NCI-H1048 (cell line): ENCODE data around the gene RPUSD4.

Source experiments
- DNase-seq: peaks from one replicate; lab custom pipeline; 2025; lab: John Stamatoyannopoulos, UW

The RPUSD4 gene

DNA sequence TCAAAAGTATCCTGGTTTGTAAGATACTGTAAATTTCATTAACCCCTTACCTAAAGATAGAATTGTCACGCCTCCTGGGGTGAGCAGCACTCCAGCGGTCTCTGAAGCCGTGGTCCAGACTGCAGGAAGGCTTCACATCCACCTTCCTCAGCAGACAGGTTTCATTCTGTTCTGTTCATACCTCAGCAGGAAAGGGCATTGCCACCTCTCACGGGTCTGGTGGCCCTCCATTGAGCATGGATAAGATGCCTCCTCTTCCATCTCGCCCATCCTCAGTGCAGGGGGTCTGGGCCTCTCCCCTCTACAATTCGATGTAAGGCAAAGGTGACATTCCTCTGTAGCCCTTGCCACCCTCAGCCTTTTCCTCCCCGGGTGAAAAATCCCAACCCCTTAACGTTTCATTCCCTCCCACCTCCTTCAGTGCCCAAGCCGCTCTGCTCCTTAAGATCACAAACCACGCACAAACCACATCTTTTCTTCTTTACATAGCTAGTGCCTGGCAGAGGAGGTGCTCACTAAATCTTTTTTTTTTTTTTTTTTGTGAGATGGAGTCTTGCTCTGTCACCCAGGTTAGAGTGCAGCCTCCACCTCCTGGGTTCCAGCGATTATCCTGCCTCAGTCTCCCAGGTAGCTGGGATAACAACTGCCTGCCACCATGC is 28.5 kb downstream of the RPUSD4 start:
- DNase-seq: no peak

DNA sequence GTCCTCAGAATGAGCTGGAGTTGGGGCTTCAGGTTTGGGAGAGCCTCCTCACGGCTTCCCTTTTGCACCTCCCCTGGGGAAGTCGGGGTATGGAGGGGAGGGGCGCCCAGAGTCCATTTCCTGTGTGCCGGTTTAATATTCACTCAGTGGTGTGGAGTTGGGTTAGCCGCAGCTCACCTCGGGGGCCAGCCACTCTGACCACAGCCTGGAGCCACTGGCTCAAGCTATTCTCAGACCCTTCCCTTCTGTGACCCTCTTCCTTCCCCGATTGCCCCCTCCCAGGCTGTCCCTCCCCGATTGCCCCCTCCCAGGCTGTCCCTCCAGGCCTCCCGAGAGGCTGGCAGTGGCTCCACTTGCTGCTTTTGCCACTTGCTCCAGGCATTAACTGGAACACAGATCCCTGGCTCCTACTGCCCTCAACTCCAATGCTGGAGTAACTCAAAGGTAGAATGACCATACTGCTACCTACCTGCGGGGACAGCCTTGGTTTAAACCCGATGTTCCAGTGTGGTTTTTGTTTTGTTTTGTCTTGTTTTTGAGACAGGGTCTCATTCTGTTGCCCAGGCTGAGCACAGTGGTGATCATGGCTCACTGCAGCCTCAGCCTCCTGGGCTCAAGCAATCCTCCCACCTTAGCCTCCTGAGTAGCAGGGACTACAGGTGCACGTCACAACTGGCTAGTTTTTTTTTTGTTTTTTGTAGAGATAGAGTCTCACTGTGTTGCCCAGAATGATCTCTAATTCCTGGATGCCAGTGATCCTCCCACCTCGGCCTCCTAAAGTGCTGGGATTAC is 29.3 kb downstream of the RPUSD4 start:
- no peak for DNase-seq

DNA sequence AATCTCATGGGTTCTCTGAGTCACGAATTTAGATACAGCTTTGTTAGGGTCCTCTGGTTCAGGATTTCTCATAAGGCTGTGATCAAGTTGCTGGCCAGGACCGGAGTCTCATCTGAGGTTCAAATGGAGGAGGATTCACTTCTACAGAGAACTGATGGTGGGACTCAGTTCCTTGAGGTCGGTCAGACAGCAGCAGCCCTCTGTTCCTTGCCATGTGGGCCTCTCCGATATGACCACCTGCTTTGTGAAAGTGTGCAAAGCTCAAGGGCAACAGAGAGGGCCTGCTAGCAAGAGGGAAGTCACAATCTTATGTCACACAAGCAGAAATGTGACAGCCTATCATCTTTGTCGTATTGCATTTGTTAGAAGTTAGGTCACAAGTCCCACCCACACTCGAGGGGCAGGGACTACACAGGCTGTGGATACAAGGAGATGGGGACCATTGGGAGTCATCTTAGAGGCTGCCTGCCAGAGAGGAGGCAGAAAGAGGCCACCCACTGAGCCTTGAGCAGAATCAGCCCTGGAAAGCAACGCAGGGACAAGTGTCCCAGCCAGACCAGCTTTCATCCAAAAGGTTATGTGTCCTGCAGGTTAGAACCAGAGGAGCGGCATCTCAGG is 34.5 kb downstream of the RPUSD4 start:
- DNase-seq: no peak

DNA sequence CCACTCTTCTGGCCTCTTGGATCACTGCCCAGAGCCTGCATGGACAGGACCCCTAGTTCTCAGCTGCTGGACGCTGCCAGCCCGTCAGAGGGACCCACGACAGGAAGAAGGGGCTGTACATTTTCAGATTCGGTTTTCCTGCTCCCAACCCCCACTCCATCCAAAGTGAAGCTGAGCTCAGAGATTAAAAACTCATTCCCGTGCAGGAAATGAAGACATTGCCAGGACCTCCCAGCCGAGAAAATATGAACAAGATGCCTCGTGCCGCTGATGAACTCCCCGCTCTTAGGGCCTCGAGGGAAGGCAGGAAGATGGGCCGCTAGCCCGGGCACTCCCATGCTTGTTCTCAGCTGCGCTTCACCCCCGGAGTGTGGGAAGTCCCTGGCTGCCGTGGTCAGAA is 36.1 kb downstream of the RPUSD4 start:
- DNase-seq: no peak

DNA sequence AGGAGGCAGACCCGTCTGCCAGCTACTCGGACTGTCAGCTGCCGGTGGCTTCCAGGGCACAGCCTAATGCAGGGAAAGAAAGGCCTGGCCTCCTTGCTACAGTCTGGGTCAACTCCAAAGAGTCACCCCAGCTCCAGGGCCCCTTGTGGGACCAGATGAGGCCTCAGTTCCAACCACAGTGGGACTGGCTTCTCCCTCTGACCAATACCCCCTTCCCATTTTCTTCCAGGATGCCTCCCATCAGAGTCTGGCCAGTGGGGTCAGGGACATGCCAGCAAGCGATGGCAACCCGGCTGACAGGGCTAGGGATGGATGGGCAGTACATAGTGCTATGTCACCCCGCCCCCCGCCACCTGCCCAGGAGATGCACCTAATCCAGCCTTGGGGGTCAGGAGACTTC is 36.6 kb downstream of the RPUSD4 start:
- no peak for DNase-seq

DNA sequence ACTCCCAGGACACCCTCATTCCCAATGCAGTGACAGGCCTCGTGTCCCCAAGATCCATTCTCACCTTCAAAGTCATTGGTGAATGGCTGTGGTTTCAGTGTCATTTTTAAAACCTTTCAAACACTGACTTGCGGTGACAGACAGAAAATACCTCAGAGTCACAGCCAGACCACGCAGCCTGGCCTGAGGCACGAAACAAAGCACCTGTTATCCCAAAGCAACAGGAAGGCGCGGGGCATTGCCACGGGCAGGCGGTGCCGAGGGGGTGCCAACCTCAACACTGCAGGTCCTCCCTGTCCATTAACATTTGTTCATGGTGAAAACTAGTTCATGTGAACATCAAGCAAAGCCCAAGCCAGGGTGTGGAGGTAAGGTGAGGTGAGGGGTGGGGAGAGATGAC is 38.2 kb downstream of the RPUSD4 start:
- no peak for DNase-seq

DNA sequence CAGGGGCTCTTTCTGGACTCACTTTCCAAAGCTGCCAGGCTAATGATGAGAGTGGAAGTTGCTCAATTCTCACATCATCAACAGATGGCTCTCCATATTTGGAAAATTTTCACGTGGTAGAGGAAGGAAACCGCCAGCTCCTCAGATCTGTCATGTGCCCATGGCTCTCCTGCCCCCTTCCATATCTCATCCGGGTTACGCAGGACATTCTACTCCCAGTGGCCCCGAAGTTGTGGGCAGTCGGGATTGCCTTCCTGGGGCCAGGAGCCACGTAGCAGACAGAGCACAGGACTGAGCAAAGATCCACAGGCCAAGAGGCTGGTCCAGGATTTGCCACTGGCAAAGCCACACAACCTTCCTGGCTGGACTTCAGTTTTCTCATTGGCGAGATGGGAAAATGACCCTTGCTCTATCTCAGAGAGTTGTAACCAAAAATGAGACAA is 38.8 kb downstream of the RPUSD4 start:
- DNase-seq: no peak

DNA sequence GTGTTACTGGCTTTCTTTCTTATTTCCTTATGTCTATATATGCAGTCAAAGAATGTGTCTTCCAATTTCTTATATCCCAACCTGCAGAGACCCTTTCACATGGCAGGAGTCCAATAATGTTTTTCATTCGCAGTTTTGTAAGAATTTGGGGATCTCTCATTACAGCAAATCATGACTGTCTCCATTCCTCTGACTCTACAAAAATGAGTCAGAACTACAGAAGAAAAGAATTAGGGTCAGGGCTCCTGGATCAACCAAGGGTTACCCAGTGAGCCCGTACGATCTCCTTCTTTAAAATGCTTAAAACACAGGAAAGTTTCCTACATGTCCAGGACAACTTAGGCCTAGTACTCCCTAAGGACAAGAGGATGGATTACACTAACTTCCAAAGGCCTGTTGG is 42.2 kb downstream of the RPUSD4 start:
- DNase-seq: no peak

DNA sequence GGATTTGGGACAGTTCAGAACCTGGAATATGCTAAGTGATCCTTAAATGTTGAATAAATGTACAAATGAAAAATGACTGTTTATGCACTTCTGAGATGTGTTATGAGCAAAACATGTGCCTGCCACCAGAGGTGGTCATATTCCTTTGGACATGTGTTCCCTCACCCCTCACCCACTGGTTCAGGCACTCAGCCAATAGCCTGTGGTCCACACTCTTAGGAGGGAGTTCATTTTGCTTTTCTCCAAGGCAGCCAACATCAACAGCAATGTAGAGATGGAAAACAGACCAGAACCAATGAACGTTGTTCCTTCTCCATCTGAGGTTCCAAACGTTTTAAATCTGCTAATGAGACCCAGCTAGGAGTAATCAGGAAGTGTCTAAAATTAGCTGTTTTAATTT is 44.0 kb downstream of the RPUSD4 start:
- DNase-seq: no peak

DNA sequence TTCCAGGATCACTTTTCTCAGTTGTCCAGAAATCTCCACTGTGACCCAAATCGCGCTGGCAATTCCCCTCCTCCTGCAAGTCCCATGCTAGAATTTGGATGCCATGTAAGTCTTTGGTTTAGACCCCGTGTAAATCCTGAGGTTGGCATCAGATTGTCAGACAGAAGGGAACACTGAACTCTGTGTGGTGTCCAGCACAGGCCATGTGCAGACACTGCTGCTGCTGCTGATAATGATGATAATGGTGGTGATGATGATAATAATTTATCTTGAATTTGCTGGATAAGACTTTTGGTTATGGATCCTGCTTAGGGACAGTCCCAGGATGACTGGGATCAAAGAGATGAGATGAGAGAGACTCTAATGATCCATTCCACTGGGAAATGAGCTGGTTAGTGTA is 45.0 kb downstream of the RPUSD4 start:
- DNase-seq: no peak

DNA sequence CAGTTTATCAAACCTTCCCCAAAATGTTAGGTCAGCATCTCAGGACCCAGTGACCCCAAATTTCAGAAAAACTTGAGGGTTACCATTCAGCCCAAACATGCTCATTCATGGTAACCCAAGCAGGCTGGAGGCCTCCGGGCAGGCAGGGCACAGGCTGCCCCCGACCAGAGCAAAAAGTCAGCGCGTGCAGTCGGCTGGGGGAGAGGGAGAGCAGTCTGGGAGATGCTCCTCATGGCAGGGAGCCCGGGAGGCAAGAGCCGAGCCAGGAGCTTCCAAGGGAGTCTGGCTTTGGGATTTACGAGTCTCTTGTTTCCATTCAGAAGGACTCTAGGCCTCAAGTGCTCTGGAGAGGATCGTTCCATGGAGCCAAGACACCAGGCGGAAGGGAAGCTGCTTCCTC is 45.7 kb downstream of the RPUSD4 start:
- DNase-seq: no peak

DNA sequence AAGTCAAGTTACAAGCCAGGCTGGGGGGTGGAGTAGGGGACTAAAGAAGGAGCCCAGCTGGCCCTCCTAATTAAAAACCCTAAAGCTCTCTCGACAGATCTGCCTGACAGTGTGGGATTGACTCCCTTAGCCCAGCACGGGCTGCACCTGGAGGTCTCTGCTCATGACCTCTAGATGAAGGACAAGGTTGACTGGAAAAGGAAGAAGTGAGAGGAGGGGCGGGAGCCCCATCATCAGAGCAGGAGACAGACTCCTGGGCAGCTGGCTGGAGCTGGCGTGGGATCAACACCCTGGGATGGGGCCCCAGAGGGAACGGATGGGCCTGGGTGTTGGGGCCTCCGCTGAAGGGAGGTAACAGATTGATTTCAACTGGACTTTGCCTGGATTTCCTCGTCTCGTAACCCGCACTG is 46.1 kb downstream of the RPUSD4 start:
- no peak for DNase-seq

DNA sequence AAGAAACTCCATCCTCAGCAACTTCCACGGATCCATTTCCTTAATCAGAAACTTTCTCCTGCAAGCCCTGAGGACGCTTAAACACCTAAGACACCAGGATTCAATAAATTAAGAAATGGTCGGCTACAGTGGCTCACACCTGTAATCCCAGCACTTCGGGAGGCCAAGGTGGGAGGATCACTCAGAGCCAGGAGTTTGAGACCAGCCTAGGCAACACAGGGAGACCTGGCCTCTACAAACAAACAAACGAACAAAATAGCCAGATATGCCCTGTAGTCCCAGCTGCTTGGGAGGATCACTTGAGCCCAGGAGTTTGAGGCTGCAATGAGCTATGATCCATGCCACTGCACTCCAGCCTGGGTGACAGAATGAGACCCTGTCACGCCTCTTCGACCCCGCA is 46.7 kb downstream of the RPUSD4 start:
- no peak for DNase-seq

DNA sequence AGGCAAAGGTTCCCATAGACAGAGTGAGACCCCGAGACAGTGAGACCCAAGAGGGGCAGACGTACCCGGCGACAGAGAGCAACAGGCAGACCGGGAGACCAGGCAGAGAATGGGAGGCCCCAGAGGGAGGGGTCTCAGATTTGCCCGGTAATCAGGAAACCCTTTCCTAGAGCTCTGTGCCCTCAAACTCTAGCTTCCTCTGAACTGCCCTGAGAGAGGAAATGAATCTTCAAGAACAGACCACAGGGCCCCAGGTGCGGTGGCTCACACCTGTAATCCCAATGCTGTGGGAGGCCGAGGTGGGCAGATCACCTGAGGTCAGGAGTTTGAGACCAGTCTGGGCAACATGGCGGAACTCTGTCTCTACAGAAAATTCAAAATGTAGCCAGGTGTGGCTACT is 47.7 kb downstream of the RPUSD4 start:
- DNase-seq: no peak

DNA sequence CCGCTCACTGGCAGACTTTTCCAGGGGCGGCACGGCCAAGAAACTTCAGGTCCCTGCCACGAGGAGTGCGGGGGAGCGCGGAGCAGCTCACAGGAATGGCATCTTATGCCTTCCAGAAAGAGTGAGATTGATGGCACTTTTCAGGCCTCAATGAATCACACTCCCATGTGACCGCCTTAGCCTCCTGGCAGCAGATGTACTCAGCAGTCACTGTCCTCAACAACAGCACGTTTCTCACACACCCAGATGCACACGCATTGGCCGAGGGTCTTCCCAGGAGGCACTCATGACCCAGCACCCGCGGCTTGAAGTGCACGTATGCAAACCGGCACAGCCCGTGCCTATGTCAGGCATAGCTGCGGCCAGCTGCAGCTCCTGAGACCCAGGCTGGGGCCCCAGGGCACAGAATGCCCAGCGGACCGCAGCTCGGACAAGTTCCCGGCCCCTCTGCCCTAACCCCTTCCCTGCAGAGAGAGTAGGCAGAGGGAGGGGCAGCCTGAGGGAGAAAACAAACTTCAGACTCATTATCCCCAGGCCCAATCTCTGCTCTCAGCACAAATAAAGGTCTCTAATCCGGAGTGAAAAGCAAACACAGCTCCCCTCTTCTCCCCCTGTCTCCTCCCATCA is 48.3 kb downstream of the RPUSD4 start:
- no peak for DNase-seq

DNA sequence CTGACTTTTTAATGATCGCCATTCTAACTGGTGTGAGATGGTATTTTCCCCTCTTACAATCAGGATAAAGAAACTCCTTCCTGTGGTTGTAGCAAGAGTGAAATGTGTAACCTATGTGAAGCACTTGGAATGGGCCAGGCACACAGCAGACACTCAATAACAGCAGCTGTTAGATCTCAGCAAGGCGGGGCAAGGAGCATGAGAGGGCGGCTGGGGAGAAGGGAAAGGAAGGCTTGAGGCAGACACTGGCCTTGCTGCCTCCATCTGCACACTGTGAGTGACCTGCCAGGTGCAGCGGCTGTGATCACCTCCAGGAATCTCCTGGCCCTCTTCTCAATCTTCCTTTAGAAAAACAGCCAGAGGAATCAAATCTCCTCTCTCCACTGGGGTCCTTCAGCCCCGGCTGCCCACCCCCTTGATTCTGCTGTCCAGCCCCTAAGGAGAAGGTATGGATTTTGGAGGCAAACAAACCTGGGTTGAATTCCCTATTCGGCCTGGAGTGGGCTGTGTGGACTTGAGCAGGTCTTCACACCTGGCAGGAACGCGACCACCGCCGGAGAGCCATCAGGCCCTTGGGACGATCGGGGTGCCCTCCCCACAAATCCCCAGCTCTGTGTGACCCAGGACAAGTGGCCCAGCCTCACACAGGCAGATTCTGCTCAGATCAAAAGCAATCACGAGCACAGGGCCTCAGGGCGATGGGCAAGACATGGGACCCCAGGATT is 49.0 kb downstream of the RPUSD4 start:
- no peak for DNase-seq

DNA sequence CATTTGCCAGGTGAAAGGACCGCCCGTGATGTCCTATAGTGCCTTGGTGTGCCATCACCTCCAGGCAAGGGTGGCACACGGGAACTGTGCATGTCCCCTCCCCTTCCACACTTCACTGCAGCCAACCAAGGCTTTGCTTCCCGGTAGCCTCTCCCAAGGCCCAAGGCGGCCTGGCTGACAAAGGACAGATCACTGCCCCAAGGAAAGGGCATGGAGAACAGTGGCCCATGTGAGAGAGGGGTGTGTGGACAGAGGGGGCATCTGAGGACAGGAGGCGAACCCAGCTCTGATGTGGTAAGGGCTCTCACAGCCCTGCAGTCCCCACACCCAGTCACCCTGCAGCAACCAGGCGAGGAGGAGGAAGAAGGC is 50.4 kb downstream of the RPUSD4 start:
- DNase-seq: no peak

DNA sequence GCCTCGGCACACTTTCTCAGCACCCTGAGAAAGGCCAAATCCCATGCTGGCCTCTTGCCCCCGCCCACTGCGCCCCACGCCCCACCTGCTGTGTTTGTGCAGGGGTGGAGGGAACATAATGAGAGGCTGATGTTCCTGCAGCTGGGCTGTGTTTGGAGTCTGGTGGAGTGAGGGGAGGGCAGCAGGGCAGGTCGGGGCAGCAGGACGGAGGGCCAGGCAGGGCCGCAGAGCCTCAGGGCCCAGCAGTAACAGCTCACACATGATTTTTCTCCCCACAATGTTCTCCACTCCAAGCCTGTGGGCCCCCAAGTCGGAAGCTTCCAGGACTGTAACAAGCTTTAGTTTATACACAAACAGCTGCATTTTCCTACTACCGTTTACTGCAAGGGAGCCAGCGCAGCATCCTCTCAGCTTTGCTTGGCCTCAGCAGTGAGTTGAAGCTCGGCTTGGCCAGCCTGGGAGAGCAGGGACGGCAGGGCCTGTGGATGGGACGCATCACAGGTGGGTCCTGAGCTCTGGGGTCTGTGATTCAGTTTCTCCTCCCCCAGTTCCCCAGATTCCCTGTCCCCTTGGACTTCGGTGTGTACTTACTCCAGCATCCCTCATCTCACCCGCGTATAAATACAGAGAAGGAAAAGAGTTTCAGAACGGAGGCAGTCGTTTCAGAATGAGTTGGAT is 51.0 kb downstream of the RPUSD4 start:
- DNase-seq: no peak

DNA sequence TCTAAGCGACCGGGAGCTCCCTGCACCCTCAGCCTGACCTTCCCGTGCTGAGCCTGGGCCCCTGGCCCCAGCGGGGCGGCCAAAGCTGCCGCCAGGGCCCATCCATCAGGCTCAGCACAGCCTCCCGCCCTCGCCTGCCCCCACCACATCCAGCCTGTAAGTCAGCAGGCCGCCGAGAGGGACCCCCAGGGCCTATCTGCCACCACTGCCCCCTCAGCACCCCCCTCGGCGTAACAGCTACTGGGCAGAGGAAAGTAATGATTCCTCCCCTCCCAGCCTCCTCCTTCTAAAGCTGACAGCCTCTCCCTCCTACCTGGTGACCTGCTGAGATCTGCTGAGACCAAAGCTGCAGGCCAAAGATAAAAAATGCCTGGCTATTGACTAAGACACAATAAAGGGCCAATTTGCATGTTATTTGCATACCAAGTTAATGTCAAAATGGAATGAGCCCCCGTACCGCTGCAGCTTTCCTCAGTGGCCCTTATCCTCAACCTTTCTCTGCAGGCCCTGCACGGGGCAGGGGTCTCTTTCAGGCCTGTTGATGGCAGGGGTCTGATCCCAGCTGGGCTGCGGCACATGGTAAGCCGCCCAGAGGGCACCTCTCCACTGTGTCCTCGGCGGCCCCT is 51.6 kb downstream of the RPUSD4 start:
- no peak for DNase-seq

DNA sequence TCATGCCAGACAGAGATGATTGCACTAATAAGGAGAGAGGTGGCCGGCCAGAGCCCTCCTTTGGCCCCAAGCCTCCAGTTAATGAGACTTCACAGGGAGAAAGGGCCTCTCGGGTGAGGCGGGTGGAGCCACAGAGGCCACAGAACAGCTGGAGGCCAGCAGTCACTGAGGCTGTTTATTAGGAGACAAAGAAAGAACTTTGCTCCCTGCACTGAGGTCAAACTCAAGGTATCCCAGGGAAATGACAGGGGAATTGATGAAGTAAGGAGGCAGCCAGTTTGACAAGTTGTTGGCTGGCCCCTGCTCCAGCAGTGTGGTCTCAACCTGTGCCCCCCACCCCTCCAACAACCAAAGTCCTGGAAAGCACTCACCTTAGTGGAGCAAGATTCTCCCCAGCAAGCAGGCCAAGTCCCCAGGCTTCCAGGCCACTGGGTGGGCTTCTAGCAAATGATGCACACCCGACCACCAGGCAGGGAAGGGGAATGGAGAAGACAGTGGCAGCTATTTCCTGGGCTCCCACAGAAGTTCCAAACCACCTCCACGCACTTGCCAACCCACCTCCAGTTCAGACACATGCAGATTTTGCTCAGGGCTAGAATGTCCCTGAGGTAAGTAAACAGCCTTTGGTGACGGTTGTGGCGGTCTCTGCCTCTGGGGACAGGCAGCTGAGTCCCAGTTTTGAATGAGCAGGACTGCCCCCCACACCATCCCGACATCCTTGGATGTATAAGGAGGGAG is 53.2 kb downstream of the RPUSD4 start:
- no peak for DNase-seq
